HG03196 (cell line): Measurements from ENCODE around the gene ZNF581.

Source experiments
- ATAC-seq: cut with Tn5 transposase; IDR thresholded peaks from one replicate; pipeline ENCODE4 v1.9.1; 2021; ENCODE audit not compliant: unreplicated experiment

ZNF581 gene

DNA sequence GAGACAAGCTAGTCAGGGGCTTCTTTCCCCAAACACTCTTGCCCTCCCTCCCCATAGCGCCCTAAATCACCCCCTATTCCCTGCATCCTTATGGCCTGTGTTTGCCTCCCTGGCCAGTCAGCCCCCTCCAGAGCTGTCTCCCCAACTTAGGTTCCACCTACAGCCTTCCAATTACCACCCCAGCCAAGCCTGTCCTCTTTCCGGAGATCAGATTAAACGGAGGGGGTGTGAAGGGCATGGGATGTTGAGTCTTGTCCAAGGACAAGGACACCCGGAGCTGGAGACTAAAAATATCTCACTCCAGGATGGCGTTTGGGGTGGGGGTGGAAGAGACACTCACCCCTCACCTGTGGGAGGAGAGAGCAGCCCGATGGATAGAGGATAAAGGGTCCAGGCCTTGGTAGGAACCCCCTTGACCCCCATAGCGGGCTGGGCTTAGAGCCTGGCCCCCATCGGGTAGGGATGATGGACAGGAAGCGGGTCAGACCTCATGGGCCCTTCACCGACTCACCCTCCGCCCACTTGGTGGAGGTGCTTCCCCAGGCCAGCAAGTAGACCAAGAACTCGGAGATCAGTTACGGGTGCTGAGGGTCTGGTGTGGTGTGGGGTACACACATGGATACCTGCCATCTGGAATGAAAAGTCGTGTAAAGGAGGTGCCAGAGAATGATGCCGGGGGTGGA is 32.0 kb upstream of the ZNF581 start:
- ATAC-seq: no peak

DNA sequence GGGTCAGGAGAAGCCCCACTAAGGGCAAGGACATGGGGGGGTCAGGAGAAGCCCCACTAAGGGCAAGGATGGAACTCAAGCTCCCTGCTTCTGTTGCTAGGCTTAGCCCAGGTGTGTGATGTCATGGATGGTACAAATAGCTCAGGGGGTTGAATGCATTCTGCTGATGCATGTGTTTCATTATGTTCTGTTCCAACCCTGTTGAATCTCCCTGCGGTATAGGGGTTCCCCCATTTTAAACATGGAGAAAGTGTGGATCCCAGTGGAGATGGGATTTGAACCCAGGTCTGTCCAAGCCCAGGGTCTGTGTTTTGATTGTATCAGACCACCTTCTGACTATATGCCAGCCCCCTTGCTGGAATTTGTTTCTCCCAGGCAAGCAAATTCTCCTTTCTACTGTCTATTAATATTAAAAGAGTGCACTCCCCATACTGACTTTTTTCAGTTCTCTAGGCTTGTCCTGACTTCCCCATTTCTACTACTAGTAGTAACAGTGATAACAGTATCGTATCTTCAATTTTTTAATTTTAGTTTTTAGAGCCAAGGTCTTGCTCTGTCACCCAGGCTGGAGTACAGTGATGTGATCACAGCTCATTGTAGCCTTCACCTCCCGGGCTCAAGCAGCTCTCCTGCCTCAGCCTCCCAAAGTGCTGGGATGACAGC is 31.3 kb upstream of the ZNF581 start:
- no peak for ATAC-seq

DNA sequence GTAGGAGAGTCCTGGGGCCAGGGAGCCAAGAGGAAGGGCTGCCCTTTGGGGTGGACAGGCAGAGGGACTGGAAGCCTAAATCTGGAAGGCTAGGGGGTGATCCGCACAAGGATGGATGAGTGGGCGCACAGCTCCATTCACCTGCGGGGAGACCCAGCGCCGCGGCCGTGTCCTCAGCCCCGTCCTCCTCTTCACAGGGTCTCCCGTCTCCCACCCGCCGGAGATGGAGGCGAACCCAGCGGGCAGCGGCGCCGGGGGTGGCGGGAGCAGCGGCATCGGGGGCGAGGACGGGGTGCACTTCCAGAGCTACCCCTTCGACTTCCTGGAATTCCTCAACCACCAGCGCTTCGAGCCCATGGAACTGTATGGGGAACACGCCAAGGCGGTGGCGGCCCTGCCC is 30.1 kb upstream of the ZNF581 start:
- ATAC-seq: no peak

DNA sequence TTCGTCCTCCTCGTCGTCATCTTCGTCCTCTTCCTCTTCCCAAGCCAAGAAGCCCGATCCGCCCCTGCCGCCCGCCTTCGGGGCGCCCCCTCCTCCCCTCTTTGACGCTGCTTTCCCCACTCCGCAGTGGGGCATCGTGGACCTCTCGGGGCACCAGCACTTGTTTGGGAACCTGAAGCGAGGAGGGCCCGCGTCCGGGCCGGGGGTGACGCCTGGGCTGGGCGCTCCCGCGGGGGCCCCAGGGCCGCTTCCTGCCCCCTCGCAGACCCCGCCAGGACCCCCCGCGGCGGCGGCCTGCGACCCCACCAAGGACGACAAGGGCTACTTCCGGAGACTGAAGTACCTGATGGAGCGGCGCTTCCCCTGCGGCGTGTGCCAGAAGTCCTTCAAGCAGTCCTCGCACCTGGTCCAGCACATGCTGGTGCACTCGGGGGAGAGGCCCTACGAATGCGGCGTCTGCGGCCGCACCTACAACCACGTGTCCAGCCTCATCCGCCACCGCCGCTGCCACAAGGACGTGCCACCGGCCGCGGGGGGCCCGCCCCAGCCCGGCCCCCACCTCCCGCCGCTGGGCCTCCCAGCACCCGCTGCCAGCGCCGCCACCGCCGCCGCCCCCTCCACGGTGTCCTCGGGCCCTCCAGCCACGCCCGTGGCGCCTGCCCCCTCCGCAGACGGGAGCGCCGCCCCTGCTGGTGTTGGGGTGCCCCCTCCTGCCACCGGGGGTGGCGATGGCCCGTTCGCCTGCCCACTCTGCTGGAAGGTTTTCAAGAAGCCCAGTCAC is 29.3 kb upstream of the ZNF581 start:
- no peak for ATAC-seq

DNA sequence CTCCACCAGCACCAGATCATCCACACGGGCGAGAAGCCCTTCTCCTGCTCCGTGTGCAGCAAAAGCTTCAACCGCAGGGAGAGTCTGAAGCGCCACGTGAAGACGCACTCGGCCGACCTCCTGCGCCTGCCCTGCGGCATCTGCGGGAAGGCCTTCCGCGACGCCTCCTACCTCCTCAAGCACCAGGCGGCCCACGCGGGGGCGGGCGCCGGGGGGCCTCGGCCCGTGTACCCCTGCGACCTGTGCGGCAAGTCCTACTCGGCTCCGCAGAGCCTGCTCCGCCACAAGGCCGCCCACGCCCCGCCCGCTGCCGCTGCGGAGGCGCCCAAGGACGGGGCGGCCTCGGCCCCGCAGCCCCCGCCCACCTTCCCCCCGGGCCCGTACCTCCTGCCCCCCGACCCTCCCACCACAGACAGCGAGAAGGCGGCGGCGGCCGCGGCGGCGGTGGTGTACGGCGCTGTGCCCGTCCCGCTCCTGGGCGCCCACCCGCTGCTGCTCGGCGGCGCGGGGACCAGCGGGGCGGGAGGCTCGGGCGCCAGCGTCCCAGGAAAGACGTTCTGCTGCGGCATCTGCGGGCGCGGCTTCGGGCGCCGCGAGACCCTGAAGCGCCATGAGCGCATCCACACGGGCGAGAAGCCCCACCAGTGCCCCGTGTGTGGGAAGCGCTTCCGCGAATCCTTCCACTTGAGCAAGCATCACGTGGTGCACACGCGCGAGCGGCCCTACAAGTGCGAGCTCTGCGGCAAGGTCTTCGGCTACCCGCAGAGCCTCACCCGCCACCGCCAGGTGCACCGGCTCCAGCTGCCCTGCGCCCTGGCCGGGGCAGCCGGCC is 28.5 kb upstream of the ZNF581 start:
- ATAC-seq: no peak

DNA sequence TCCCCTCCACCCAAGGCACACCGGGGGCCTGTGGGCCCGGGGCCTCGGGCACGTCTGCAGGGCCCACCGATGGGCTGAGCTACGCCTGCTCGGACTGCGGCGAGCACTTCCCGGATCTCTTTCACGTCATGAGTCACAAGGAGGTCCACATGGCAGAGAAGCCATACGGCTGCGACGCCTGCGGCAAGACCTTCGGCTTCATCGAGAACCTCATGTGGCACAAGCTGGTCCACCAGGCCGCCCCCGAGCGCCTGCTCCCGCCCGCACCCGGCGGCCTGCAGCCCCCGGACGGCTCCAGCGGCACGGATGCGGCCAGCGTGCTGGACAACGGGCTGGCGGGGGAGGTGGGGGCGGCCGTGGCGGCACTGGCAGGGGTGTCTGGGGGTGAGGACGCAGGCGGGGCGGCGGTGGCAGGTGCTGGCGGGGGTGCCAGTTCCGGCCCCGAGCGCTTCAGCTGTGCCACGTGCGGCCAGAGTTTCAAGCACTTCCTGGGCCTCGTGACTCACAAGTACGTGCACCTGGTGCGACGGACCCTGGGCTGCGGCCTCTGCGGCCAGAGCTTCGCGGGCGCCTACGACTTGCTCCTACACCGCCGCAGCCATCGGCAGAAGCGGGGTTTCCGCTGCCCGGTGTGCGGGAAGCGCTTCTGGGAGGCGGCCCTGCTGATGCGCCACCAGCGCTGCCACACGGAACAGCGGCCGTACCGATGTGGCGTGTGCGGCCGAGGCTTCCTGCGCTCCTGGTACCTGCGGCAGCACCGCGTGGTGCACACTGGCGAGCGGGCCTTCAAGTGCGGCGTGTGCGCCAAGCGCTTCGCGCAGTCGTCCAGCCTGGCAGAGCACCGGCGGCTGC is 27.7 kb upstream of the ZNF581 start:
- ATAC-seq: no peak

DNA sequence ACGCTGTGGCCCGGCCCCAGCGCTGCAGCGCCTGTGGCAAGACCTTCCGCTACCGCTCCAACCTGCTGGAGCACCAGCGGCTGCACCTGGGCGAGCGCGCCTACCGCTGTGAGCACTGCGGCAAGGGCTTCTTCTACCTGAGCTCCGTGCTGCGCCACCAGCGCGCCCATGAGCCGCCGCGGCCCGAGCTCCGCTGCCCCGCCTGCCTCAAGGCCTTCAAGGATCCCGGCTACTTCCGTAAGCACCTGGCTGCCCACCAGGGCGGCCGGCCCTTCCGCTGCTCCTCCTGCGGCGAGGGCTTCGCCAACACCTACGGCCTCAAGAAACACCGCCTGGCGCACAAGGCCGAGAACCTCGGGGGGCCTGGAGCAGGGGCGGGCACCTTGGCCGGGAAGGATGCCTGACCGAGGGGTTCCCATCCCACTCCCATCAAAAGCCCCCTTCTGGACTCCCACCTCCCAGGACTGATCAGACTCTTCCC is 27.0 kb upstream of the ZNF581 start:
- ATAC-seq: no peak

DNA sequence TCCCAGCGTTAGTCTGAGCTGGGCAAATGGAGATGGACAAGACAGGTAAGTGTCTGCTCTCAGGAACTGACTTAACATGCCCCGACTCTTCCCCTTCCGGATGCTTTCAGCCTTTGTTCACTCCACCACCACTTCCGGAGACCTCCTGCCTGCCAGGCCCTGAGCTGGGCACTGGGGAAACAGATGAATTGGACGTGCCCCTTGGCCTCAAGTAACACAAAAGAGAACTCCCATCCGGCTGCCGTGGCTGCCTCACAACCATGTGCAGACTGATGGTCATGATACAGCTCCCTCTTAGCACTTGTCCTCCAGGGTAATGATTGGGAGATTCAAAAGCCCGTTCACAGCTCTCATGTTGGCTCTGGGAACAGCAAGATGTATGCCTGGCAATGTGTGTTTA is 26.0 kb upstream of the ZNF581 start:
- ATAC-seq: no peak

DNA sequence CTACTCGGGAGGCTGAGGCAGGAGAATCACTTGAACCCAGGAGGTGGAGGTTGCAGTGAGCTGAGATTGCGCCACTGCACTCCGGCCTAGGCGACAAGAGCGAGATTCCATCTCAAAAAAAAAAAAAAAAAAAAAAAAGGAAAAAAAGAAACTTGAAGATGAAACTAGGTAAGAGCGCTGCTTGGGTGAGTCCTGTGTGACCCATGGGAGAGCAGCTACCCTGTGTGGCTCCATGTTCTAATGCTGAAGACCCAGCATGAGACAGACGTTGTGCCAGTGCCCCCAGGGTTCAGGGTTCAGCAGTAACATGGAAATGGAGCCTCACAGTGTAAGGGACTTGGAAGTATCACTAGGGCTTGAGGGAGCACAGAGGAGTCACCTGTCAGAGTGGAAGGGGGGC is 25.0 kb upstream of the ZNF581 start:
- no peak for ATAC-seq

DNA sequence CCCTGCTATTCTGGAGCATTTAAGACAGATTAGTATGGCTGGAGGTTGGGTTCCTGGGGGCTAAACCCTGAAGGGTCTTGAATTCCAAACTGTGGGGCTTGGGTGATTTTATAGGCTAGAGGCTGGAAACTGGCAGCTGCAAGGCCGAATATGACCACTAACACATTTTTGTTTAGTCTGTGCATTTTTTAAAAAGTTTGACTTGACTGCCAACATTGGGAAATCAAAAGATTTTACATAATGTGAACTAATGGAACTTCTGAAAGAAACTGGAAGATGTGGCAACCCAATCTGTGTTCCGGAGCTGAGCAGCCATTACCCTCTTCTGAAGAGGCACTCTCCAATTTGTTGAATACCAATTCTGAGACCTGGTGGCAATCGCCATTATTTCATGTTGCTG is 24.2 kb upstream of the ZNF581 start:
- no peak for ATAC-seq

DNA sequence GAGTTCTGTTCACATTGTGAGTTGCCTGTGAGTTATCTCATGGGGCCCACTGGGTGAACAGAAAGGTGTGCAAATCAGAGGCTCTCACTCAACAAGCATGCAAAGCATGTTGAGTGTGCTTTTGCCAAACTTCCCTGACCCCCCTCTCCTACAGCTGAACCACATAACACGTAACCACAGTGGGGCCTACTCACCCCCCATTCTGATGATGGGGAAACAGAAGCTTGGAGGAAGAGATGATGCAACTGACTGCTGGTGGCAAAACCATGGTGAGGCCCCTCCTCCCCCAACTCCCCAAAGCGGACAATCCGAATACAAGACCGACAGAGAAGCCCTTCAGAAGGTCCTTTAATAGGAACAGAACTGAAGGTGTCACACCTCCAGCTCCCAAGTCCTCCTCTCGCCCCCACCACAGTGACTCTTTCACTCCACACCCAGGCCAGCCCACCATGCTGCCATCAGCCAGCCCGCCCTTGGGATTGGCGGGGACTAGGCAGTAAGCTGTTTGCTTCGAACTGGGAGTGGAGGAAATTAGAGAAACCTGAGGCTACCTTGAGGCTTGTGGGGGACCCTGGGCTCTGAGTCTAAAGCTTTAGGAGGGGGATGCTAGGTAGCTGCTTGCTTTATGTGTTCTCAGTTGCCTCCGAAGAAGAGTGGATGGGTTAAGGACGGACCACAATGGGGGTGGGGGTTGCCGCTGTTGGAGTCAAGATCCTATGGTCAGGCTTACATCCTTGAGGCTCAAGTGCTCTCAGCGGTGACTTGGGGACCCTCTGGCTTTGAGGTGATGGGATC is 22.8 kb upstream of the ZNF581 start:
- no peak for ATAC-seq

DNA sequence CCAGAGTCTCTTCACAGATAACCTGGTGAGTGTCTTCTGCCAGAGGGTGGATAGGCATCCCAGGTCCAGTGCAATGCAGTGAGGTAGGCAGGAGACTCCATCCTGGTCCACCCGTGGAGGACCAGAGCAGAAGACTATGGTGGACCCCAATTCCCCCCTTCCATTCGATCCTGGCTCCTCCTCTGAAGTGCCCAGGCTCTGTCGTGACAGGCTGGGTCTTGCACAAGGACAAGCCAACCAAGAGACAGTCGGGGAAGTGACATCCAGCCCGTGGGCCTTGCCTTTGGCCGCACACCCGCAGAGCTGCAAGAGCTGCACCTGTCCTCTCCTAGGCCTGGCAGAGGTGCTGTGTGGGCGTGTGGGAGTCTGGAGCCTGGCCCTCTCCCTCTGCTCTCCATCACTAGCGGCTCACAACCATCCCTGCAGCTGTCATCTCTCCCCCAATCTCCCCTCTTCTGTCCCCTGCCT is 22.2 kb upstream of the ZNF581 start:
- no peak for ATAC-seq

DNA sequence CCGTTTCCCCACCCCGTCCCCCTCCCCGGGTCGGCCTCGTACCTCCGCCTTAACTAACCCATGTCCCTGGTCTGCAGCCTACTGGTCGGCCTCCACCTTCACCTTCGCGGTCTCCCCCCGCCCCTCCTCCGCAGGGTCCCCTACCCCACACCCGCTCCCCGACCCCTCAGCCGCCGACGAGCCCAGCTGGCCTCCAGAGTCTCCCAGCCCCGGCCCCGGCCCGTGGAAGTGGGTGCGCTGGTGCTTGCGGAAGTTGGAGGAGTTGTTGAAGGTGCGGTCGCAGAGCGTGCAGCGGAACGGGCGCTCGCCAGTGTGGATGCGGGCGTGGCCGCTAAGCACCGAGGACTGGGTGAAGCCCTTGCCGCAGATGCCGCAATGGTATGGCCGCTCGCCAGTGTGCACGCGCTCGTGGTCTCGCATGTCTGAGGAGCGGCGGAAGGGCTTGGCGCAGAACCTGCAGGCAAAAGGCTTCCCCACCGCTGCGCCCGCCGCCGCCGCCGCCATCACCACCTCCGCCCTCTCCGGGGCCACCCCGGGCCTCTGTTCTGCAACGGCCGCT is 21.7 kb upstream of the ZNF581 start:
- no peak for ATAC-seq

DNA sequence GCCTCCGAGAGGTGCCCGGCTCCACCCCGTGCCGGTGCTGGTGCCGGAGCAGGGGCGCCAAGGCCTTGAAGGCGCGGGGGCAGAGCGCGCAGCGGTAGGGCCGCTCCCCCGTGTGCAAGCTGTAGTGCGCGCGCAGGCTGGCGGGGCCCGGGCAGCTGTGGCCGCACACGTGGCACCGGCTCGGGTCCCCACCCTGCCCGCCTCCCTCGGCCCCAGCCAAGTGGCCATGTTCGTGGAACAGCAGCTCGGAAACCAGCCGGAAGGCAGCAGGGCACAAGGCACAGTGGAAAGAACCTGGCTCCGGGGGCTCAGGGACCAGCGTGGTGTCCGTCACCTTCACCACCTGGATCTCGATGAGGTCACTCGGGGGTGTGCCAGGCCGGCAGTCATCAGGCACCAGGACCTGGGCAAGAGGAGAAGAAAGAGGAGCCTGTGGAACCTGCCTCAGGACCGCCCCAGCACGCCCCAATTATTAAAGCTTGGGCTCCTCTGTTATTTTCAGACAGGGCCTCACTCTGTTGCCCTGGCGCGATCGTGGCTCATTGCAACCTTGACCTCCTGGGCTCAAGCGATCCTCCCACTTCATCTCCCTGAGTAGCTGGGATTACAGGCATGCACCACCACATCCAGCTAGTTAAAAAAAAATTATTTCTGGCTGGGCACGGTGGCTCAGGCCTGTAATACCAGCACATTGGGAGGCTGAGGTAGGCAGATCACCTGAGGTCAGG is 21.0 kb upstream of the ZNF581 start:
- no peak for ATAC-seq

DNA sequence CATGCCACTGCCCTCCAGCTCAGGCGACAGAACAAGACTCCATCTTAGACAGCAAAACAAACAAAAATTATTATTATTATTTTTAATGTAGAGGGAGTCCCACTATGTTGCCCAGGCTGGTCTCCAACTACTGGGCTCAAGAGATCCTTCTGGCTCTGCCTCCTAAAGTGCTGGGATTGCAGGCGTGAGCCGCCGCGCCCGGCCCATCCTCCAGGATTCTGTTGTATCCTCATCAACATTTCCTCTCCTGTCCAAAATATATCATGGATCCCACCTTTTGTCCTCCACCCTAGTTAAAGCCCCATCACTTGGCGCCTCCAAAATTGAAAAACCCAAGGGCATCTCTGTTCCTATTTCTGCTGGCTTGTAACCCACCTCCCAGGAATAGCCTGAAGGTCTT is 20.3 kb upstream of the ZNF581 start:
- no peak for ATAC-seq

DNA sequence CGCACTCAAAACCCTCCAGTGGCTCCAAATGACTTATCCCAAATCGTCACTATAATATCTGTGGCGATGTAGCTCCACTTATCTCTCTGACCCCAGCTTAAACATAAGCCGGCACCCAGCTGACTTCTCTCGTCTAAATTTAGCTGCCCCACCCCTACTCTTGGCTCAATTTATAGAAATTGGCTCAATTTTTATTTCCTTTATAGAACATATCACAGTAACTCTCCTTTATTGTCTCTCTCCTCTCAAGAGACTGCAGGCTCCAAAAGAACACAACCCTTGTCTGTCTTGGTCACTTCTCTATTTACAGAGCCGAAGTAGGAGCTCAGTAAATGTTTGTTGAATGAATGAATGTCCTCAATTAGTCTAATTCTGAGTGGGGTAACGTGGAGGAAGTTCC is 19.9 kb upstream of the ZNF581 start:
- ATAC-seq: no peak

DNA sequence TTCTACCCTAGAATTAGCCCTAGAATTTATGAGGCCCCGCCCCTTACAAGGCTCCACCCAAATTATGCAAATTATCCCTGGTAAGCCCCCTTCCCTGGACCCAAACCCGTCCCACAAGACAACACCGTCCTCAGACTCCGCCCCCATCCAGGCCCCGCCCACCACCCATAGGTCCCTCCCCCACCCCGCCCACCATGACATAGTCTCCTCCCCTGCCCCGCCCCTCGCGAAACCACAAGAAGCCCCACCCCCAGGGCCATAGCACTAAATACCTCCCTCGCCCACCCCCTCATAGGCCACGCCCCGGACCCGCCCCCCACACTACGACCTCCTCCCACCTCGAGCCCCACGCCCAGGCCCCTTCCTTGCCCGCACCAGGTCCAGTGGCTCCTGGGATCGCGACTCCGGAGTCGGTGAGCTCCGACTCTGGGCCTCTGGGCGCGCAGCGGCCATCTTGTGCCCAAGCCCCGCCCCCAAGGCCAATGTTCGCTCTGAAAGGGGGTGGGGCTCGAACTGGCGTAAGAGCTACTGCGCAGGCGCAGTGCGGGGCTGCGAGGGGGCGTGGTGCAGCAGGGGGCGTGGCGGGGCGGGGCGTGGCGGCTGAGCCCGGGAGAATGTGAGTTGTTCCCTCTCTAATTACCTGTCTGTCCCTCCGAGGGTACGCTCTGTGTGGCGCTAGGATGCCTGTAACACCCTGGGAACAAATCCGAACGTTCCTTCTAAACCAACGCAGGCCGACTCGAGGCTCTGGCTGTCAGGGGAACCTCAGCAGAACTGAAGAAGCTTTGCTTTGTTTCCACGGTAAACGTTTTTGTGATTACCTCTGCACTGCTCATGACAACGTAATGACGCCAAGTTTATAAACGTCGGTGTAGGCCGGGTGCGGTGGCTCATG is 19.1 kb upstream of the ZNF581 start, which contains the start of gene ZNF784:
Gene ZNF784 (minus strand): TSS at position 458 of the 895 bp plus-strand sequence. CDS start 5 bp downstream, at position 453.
- ATAC-seq: no peak
